Subcutaneous abdominal adipose tissue (tissue), 5 donors: ENCODE data around the gene SUPT3H.

Experiments used
- H3K27ac ChIP-seq: one replicate; pipeline ENCODE4 v1.7.0; 2013; ENCODE audit warnings: low read depth, mild to moderate bottlenecking, inconsistent platforms, low read length, moderate library complexity
- H3K27me3 ChIP-seq, 5 donors: one replicate each; pipeline ENCODE4 v1.7.0; 2013; ENCODE audit warnings: low read length in 5 of 5, inconsistent platforms in 1 of 5; ENCODE audit not compliant: control insufficient read depth in 5 of 5, insufficient read depth in 4 of 5
- H3K36me3 ChIP-seq, 5 donors: one replicate each; pipeline ENCODE4 v1.7.0; 2013; ENCODE audit warnings: low read length in 5 of 5; ENCODE audit not compliant: control insufficient read depth in 5 of 5, insufficient read depth in 5 of 5
- H3K4me1 ChIP-seq, 5 donors: one replicate each; pipeline ENCODE4 v1.7.0; 2013; ENCODE audit warnings: low read length in 5 of 5, mild to moderate bottlenecking in 3 of 5, moderate library complexity in 1 of 5; ENCODE audit not compliant: control insufficient read depth in 5 of 5, insufficient read depth in 5 of 5
- H3K4me3 ChIP-seq, 5 donors: one replicate each; pipeline ENCODE4 v1.7.0; 2013; ENCODE audit warnings: low read length in 5 of 5, low read depth in 1 of 5
- H3K9ac ChIP-seq, 5 donors: one replicate each; pipeline ENCODE4 v1.7.0; 2013; ENCODE audit warnings: low read length in 5 of 5, mild to moderate bottlenecking in 4 of 5, moderate library complexity in 3 of 5
- H3K9me3 ChIP-seq, 5 donors: one replicate each; pipeline ENCODE4 v1.7.0; 2013; ENCODE audit warnings: low read length in 5 of 5; ENCODE audit not compliant: control insufficient read depth in 5 of 5
- donor health status: healthy.
- donor health status: healthy.
- donor health status: healthy.
- donor health status: healthy.
- donor health status: healthy.

Gene SUPT3H

GRCh38 chr6:45174045-45174444 is 203.7 kb downstream of the SUPT3H start:
- Histone ChIP-seq H3K36me3 (no peaks in the 10 kb centered on the region), H3K9me3 (no peaks in the 10 kb centered on the region), H3K27ac (no peak overlapping the region), H3K4me3 (no peak overlapping the region), H3K9ac (no peak overlapping the region), H3K27me3 (no peaks in the 10 kb centered on the region), H3K4me1 (no peaks in the 10 kb centered on the region)

GRCh38 chr6:45171380-45171779 is 206.4 kb downstream of the SUPT3H start:
- no peaks in the 10 kb centered on the region for H3K4me1 ChIP-seq
- H3K9me3 ChIP-seq, result no peaks in the 10 kb centered on the region
- H3K27me3 ChIP-seq, result no peaks in the 10 kb centered on the region

DNA sequence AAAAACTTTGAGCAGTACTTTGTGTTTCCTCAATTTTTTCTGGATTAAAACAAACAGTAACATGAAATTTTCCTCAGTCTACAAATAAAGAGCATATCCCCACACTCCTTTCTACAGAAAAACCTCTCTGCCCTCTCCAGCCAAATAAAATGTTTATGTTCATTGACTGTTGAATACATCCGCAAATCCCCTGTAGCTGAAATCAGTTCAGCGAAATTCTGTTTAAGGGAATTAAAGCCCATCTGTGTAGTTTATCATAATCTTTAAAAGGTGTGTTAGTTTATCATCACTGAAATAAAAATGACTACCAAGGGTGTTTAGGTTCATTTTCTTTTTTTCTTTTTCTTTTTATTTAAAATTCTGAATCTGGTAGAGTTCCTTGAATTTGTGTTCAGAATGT is 207.4 kb downstream of the SUPT3H start:
- Histone ChIP-seq H3K27ac (no peak overlapping the region), H3K27me3 (no peaks in the 10 kb centered on the region), H3K36me3 (no peaks in the 10 kb centered on the region), H3K9ac (no peak overlapping the region), H3K4me3 (no peak overlapping the region), H3K4me1 (no peaks in the 10 kb centered on the region), H3K9me3 (no peaks in the 10 kb centered on the region)

More at GRCh38 chr6:45171380-45171779, 206.4 kb downstream of the SUPT3H start:
- H3K4me3 ChIP-seq, result no peak overlapping the region
- H3K9ac ChIP-seq, result no peak overlapping the region
- no peak overlapping the region for H3K27ac ChIP-seq
- no peaks in the 10 kb centered on the region for H3K36me3 ChIP-seq

DNA sequence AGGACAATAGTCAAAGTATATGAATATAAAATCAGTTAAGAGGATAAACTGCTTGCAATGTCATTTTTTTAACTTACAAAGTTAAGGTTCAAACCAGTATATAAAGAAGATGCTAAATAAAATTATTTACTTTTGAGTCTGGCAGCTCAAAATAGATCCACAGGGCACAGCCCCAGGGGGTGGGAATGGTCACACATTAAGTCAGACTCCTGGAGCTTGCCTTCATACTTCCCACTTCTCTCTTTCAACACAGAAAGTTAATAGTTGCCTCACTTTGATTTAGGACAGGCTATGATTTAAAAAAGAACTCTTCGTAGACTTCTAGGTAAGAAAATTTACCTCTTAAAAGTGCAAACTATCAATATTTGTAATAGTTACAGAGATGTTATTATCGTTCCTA is 207.9 kb downstream of the SUPT3H start:
- Histone ChIP-seq H3K4me1 (no peaks in the 10 kb centered on the region), H3K9me3 (no peaks in the 10 kb centered on the region), H3K4me3 (no peak overlapping the region), H3K9ac (no peak overlapping the region), H3K36me3 (no peaks in the 10 kb centered on the region), H3K27me3 (no peaks in the 10 kb centered on the region), H3K27ac (no peak overlapping the region)

DNA sequence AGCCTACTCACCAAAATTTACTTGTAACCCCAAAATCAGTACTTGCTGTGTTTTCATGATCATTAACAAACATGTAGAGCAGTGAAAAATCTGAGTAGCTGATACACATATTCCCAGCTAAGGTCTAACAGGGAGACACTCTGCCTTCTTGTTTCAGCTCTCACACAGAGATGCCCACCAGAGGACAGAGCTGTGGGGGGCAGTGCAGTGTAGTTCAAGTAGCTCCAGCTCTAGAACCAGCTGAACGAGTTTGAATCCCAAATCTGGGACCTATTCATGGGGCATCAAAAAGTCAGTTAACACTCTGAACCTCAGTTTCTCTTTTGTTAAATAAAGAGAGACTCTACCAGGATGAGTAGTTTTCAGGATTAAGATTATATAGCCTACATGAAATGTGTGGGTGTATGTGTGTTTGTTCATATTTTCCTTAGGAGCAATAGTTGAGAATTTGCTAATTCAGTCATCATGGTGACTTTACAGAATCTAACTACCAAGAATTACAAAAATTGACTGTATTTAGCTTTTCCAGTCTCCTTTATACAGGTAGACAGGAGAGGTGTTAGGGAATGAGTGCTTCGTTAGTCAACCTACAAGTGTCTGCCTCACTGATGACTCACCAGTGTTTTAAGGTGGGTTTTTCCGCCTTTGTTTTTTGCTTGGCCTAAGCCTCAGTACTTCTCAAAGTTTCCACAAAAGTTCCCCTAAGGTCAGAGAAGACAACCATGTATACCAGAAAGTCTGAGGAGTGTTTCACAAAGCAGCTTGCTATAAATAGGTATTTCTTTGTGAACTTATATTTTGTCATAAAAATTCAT is 213.6 kb downstream of the SUPT3H start:
- Histone ChIP-seq H3K9ac (no peak overlapping the region), H3K9me3 (no peaks in the 10 kb centered on the region), H3K27ac (no peak overlapping the region), H3K4me3 (no peak overlapping the region), H3K27me3 (no peaks in the 10 kb centered on the region), H3K4me1 (no peaks in the 10 kb centered on the region), H3K36me3 (no peaks in the 10 kb centered on the region)

GRCh38 chr6:45160305-45160704 is 217.4 kb downstream of the SUPT3H start:
- H3K36me3 ChIP-seq, result no peaks in the 10 kb centered on the region
- no peaks in the 10 kb centered on the region for H3K4me1 ChIP-seq
- H3K4me3 ChIP-seq, result no peak overlapping the region
- no peak overlapping the region for H3K27ac ChIP-seq
- H3K9ac ChIP-seq, result no peak overlapping the region
- H3K27me3 ChIP-seq, result no peaks in the 10 kb centered on the region
- H3K9me3 ChIP-seq, result no peaks in the 10 kb centered on the region

GRCh38 chr6:45156075-45156474 is 221.7 kb downstream of the SUPT3H start:
- Histone ChIP-seq H3K27me3 (no peaks in the 10 kb centered on the region), H3K4me1 (no peaks in the 10 kb centered on the region)

GRCh38 chr6:45155341-45155894 is 222.3 kb downstream of the SUPT3H start:
- Histone ChIP-seq H3K4me1 (no peaks in the 10 kb centered on the region), H3K4me3 (no peak overlapping the region), H3K27ac (no peak overlapping the region), H3K27me3 (no peaks in the 10 kb centered on the region), H3K9me3 (no peaks in the 10 kb centered on the region), H3K9ac (no peak overlapping the region), H3K36me3 (no peaks in the 10 kb centered on the region)

More at GRCh38 chr6:45156075-45156474, 221.7 kb downstream of the SUPT3H start:
- H3K36me3 ChIP-seq, result no peaks in the 10 kb centered on the region
- no peak overlapping the region for H3K27ac ChIP-seq
- no peak overlapping the region for H3K9ac ChIP-seq
- H3K9me3 ChIP-seq, result no peaks in the 10 kb centered on the region
- H3K4me3 ChIP-seq, result no peak overlapping the region

DNA sequence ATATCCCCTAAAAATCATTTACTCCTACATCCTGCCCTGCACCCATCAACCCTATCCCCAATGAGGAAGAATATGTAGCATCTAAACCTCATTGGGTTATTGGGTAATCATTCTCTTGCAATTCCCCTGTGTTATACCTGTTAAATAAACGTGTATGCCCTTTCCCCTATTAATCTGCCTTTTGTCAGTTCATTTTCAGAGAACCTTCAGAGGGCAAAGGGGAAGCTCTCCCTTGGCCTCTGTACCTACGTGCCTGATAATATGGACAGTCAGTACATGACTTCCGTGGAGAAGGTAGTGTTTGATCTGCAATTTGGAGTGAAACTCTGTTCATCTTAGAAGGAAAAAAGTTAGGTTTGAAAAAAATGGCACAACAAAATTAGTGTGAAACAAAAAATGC is 223.1 kb downstream of the SUPT3H start:
- H3K36me3 ChIP-seq, result no peaks in the 10 kb centered on the region
- H3K27ac ChIP-seq, result no peak overlapping the region
- H3K4me3 ChIP-seq, result no peak overlapping the region
- H3K4me1 ChIP-seq, result no peaks in the 10 kb centered on the region
- no peak overlapping the region for H3K9ac ChIP-seq
- H3K9me3 ChIP-seq, result no peaks in the 10 kb centered on the region
- no peaks in the 10 kb centered on the region for H3K27me3 ChIP-seq

DNA sequence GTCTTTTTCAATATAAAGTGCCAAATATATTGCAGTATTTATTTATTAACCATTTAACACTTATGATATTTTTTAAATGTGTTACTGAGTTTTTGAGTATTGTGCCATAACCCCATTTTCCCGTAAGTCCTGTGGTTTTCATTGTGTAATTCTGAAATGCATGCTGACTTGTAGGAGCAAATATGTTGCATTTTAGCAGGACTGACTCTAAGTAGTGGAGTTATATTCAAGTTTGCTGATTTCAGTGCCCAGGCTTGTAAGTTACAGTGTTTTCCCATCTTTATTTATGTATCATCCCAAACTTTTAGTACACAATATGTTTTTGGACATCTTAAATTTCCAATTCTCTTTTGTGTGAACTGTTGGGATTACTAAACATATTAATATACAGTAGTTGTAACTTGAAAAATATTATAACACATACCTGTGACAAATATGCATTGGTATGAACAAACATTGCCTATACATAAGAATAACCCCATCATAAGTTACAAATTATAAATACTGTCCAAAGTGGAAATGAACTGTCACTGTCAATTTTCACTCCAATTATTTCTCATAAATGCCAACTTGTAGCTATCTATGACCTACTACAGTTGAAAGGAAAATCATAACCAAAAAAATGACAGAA is 228.9 kb downstream of the SUPT3H start:
- H3K9me3 ChIP-seq, result peaks cover 0 to 18% (median 3%) of the 10 kb centered on the region in 5 donors
- H3K4me3 ChIP-seq, result no peak overlapping the region
- no peaks in the 10 kb centered on the region for H3K27me3 ChIP-seq
- H3K9ac ChIP-seq, result no peak overlapping the region
- no peak overlapping the region for H3K27ac ChIP-seq
- H3K36me3 ChIP-seq, result no peaks in the 10 kb centered on the region
- no peaks in the 10 kb centered on the region for H3K4me1 ChIP-seq
